T-helper 2 cell treated with Interferon-gamma antibody and Interleukin-4, amounts not matched to agents 5 μg/mL and 100 μg/mL, for 36 hours (primary cell): ENCODE measurements around the gene COL19A1.

Experiments used
- DNase-seq: peaks from one replicate; pipeline ENCODE4 v3.0.0; 2021; ENCODE audit warnings: low spot score
- H3K27ac Mint-ChIP-seq: one replicate; pipeline ENCODE4 v1.8.0; 2021; ENCODE audit warnings: mild to moderate bottlenecking, mixed read lengths
- H3K27me3 Mint-ChIP-seq: one replicate; pipeline ENCODE4 v1.8.0; 2021; ENCODE audit warnings: low read depth, mixed read lengths
- H3K36me3 Mint-ChIP-seq: one replicate; pipeline ENCODE4 v1.8.0; 2021; ENCODE audit warnings: low read depth, mixed read lengths
- H3K4me1 Mint-ChIP-seq: one replicate; pipeline ENCODE4 v1.8.0; 2021; ENCODE audit warnings: low read depth, mixed read lengths
- H3K4me3 Mint-ChIP-seq: one replicate; pipeline ENCODE4 v1.8.0; 2022; ENCODE audit warnings: mild to moderate bottlenecking, moderate library complexity, mixed read lengths
- H3K9me3 Mint-ChIP-seq: one replicate; pipeline ENCODE4 v1.8.0; 2021; ENCODE audit warnings: mixed read lengths

COL19A1 gene

GRCh38 chr6:70188202-70188601 lies 321.8 kb downstream of the COL19A1 start:
- H3K9me3 Mint-ChIP-seq = no peaks in the 10 kb centered on the region

GRCh38 chr6:70194421-70194820 lies 328.1 kb downstream of the COL19A1 start:
- no peak for DNase-seq
- H3K27ac Mint-ChIP-seq = no peak overlapping the region
- H3K27me3 Mint-ChIP-seq = peaks cover 3% of the 10 kb centered on the region
- H3K9me3 Mint-ChIP-seq = no peaks in the 10 kb centered on the region
- H3K4me3 Mint-ChIP-seq = no peak overlapping the region
- no peaks in the 10 kb centered on the region for H3K36me3 Mint-ChIP-seq
- no peaks in the 10 kb centered on the region for H3K4me1 Mint-ChIP-seq

More at GRCh38 chr6:70188202-70188601, 321.8 kb downstream of the COL19A1 start:
- Mint-ChIP-seq H3K27me3 (peaks cover 3% of the 10 kb centered on the region), H3K4me1 (no peaks in the 10 kb centered on the region), H3K36me3 (no peaks in the 10 kb centered on the region), H3K27ac (no peak overlapping the region), H3K4me3 (no peak overlapping the region)
- no peak for DNase-seq

GRCh38 chr6:70196531-70196930 lies 330.2 kb downstream of the COL19A1 start:
- Mint-ChIP-seq H3K27me3 (peaks cover 3% of the 10 kb centered on the region), H3K9me3 (no peaks in the 10 kb centered on the region), H3K4me1 (no peaks in the 10 kb centered on the region), H3K27ac (no peak overlapping the region), H3K4me3 (no peak overlapping the region), H3K36me3 (no peaks in the 10 kb centered on the region)
- DNase-seq = no peak

- H3K36me3 Mint-ChIP-seq = no peaks in the 10 kb centered on the region
Measured at GRCh38 chr6:70198785-70199184, 332.4 kb downstream of the COL19A1 start.

GRCh38 chr6:70208235-70208790 lies 342.0 kb downstream of the COL19A1 start:
- Mint-ChIP-seq H3K4me3 (no peak overlapping the region), H3K9me3 (no peaks in the 10 kb centered on the region), H3K27me3 (peaks cover 6% of the 10 kb centered on the region), H3K4me1 (no peaks in the 10 kb centered on the region), H3K36me3 (no peaks in the 10 kb centered on the region), H3K27ac (no peak overlapping the region)
- no peak for DNase-seq

More at GRCh38 chr6:70198785-70199184, 332.4 kb downstream of the COL19A1 start:
- Mint-ChIP-seq H3K4me1 (no peaks in the 10 kb centered on the region), H3K27me3 (no peaks in the 10 kb centered on the region), H3K4me3 (no peak overlapping the region), H3K9me3 (no peaks in the 10 kb centered on the region), H3K27ac (no peak overlapping the region)
- DNase-seq = no peak

- H3K36me3 Mint-ChIP-seq = no peaks in the 10 kb centered on the region
- H3K4me1 Mint-ChIP-seq = no peaks in the 10 kb centered on the region
- H3K27me3 Mint-ChIP-seq = peaks cover 6% of the 10 kb centered on the region
Measured at GRCh38 chr6:70210462-70210861, 344.1 kb downstream of the COL19A1 start.

GRCh38 chr6:70215460-70216108 lies 349.2 kb downstream of the COL19A1 start:
- Mint-ChIP-seq H3K36me3 (no peaks in the 10 kb centered on the region), H3K4me1 (no peaks in the 10 kb centered on the region), H3K27me3 (peaks cover 3% of the 10 kb centered on the region), H3K4me3 (no peak overlapping the region), H3K9me3 (no peaks in the 10 kb centered on the region), H3K27ac (no peak overlapping the region)
- DNase-seq = no peak

More at GRCh38 chr6:70210462-70210861, 344.1 kb downstream of the COL19A1 start:
- Mint-ChIP-seq H3K9me3 (no peaks in the 10 kb centered on the region), H3K4me3 (no peak overlapping the region), H3K27ac (no peak overlapping the region)
- no peak for DNase-seq

GRCh38 chr6:70216767-70217166 lies 350.4 kb downstream of the COL19A1 start:
- Mint-ChIP-seq H3K36me3 (no peaks in the 10 kb centered on the region), H3K27ac (no peak overlapping the region), H3K9me3 (no peaks in the 10 kb centered on the region), H3K27me3 (peaks cover 3% of the 10 kb centered on the region), H3K4me1 (no peaks in the 10 kb centered on the region), H3K4me3 (no peak overlapping the region)
- DNase-seq = no peak

GRCh38 chr6:70219943-70220613 lies 353.7 kb downstream of the COL19A1 start:
- no peak for DNase-seq
- Mint-ChIP-seq H3K27me3 (peaks cover 3% of the 10 kb centered on the region), H3K36me3 (no peaks in the 10 kb centered on the region), H3K27ac (no peak overlapping the region), H3K9me3 (no peaks in the 10 kb centered on the region), H3K4me3 (no peak overlapping the region), H3K4me1 (no peaks in the 10 kb centered on the region)

GRCh38 chr6:70221025-70221714 lies 354.8 kb downstream of the COL19A1 start:
- Mint-ChIP-seq H3K4me1 (no peaks in the 10 kb centered on the region), H3K9me3 (no peaks in the 10 kb centered on the region), H3K27me3 (peaks cover 3% of the 10 kb centered on the region), H3K4me3 (no peak overlapping the region), H3K36me3 (no peaks in the 10 kb centered on the region), H3K27ac (no peak overlapping the region)
- DNase-seq = no peak

- Mint-ChIP-seq H3K4me3 (no peak overlapping the region), H3K27ac (no peak overlapping the region), H3K4me1 (no peaks in the 10 kb centered on the region), H3K9me3 (no peaks in the 10 kb centered on the region), H3K27me3 (peaks cover 3% of the 10 kb centered on the region), H3K36me3 (no peaks in the 10 kb centered on the region)
- DNase-seq = no peak
Measured at GRCh38 chr6:70221715-70222438, 355.5 kb downstream of the COL19A1 start.

GRCh38 chr6:70222439-70222749 lies 356.0 kb downstream of the COL19A1 start:
- H3K4me1 Mint-ChIP-seq = no peaks in the 10 kb centered on the region
- H3K9me3 Mint-ChIP-seq = no peaks in the 10 kb centered on the region
- H3K27me3 Mint-ChIP-seq = peaks cover 5% of the 10 kb centered on the region
- H3K36me3 Mint-ChIP-seq = no peaks in the 10 kb centered on the region
- H3K4me3 Mint-ChIP-seq = no peak overlapping the region
- no peak overlapping the region for H3K27ac Mint-ChIP-seq
- no peak for DNase-seq

GRCh38 chr6:70225055-70225454 lies 358.7 kb downstream of the COL19A1 start:
- DNase-seq = no peak
- Mint-ChIP-seq H3K27ac (no peak overlapping the region), H3K4me1 (no peaks in the 10 kb centered on the region), H3K27me3 (peaks cover 7% of the 10 kb centered on the region), H3K4me3 (no peak overlapping the region), H3K36me3 (no peaks in the 10 kb centered on the region), H3K9me3 (no peaks in the 10 kb centered on the region)

GRCh38 chr6:70231311-70231710 lies 365.0 kb downstream of the COL19A1 start:
- H3K36me3 Mint-ChIP-seq = no peaks in the 10 kb centered on the region
- H3K9me3 Mint-ChIP-seq = no peaks in the 10 kb centered on the region
- H3K27ac Mint-ChIP-seq = no peak overlapping the region
- H3K4me1 Mint-ChIP-seq = no peaks in the 10 kb centered on the region
- H3K4me3 Mint-ChIP-seq = no peak overlapping the region
- no peak for DNase-seq
- peaks cover 14% of the 10 kb centered on the region for H3K27me3 Mint-ChIP-seq
